Loucy (cell line): ENCODE results near the gene ATP1A1.

Experiments
- EZH2phosphoT487 ChIP-seq: fragments of 200-600 bp; IDR thresholded peaks from 2 replicates; pipeline ENCODE4 v1.6.1; 2018; ENCODE audit warnings: antibody characterized with exemption, mild to moderate bottlenecking, moderate library complexity, borderline replicate concordance
- TF ChIP-seq, protein P1 (sequence below): fragments of 200-600 bp; sonication (generic); conservative IDR thresholded peaks from 2 replicates; pipeline ENCODE4 v1.5.1; 2014; ENCODE audit warnings: mild to moderate bottlenecking, antibody characterized with exemption, low read length

DNA sequence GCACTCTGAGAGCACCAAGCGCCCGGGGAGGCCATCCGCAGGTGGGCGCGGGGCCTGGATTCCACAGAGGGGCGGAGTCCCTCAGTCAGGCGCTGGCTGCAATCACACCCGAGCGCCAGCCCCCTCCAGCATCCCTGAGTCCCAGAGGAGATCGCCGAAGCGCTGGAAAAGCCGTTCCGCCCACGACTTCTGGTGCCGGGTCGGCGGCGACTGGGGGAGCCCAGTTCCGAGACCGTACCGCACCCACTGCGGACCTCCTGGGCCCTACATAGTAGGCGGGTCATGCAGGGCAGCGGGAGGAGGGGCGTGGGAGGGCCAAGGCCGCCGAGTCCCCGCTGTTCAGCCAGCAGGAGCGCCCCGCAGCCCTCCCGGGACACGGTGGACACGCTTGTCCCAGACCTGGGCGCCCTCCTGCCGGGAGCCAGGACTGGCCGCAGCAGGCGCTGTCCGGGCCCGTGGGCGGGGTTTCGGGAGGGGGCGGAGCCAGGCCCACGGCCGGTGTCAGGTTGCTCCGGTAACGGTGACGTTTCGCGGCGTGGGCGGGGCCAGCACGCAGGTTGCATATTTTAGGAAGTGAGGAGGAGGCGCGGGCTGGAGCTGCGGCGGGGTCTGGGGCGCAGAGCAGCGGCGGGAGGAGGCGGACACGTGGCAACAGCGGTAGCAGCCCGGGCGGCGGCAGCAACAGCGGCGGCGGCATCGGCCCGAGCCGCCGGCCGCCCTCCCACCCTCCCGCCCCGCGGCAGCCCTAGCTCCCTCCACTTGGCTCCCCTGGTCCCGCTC lies at the start of gene ATP1A1:
- TF ChIP-seq, protein P1, sequence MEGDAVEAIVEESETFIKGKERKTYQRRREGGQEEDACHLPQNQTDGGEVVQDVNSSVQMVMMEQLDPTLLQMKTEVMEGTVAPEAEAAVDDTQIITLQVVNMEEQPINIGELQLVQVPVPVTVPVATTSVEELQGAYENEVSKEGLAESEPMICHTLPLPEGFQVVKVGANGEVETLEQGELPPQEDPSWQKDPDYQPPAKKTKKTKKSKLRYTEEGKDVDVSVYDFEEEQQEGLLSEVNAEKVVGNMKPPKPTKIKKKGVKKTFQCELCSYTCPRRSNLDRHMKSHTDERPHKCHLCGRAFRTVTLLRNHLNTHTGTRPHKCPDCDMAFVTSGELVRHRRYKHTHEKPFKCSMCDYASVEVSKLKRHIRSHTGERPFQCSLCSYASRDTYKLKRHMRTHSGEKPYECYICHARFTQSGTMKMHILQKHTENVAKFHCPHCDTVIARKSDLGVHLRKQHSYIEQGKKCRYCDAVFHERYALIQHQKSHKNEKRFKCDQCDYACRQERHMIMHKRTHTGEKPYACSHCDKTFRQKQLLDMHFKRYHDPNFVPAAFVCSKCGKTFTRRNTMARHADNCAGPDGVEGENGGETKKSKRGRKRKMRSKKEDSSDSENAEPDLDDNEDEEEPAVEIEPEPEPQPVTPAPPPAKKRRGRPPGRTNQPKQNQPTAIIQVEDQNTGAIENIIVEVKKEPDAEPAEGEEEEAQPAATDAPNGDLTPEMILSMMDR = no peak
- TF ChIP-seq EZH2phosphoT487 = no peak
